Ovary (tissue), 9 donors: ENCODE data around the gene CEP85. TPM values are rescaled to one million over a fixed set of nuclear protein-coding genes. Genes with fewer than 3 reads are reported as not detected.

Source experiments
- DNase-seq, 5 donors: peaks; one replicate each; pipeline ENCODE4 v3.0.0-alpha.2; 2019 to 2020
- H3K27ac ChIP-seq, 2 donors: fragments of 200-600 bp; one replicate each; pipeline versions ENCODE4 v1.5.1 to v1.8.0; 2019 to 2022
- H3K27me3 ChIP-seq: fragments of 200-600 bp; one replicate; pipeline ENCODE4 v1.8.0; 2022
- H3K36me3 ChIP-seq: fragments of 200-600 bp; sonication (generic); one replicate; pipeline ENCODE4 v1.5.1; 2019
- H3K4me1 ChIP-seq: one replicate; pipeline ENCODE4 v1.8.1; 2013; ENCODE audit warnings: mild to moderate bottlenecking, moderate library complexity; ENCODE audit not compliant: insufficient read depth
- H3K4me3 ChIP-seq: fragments of 200-600 bp; sonication (generic); one replicate; pipeline ENCODE4 v1.5.1; 2017
- H3K9me3 ChIP-seq, 2 donors: fragments of 200-600 bp in 1 of 2; sonication (generic) in 1 of 2; one replicate each; pipeline versions ENCODE4 v1.5.1 to v1.8.1; 2013 to 2019; ENCODE audit warnings: mild to moderate bottlenecking in 1 of 2, moderate library complexity in 1 of 2
- CTCF ChIP-seq, 3 donors: fragments of 450-650 bp in 2 of 3; fragments of 200-600 bp in 1 of 3; IDR thresholded peaks; one replicate each; pipeline versions ENCODE4 v1.5.1 to v1.8.0; 2016 to 2022; ENCODE audit warnings: antibody characterized with exemption in 3 of 3, mild to moderate bottlenecking in 1 of 3
- EP300 ChIP-seq: sonication (generic); formaldehyde crosslinking; IDR thresholded peaks from one replicate; pipeline ENCODE4 v1.6.1; 2017; ENCODE audit warnings: antibody characterized with exemption
- POLR2A ChIP-seq: fragments of 450-650 bp; IDR thresholded peaks from one replicate; pipeline ENCODE4 v1.6.1; 2017; ENCODE audit warnings: antibody characterized with exemption, mild to moderate bottlenecking, moderate library complexity
- WGBS, 3 donors: extraction: QIAGEN DNeasy Blood & Tissue Kit in 1 of 3; methylation state at CpG; one replicate each; pipeline versions ENCODE4 v1.1.5 to v1.1.7; 2013 to 2017; 5-methylcytosine and 5-hydroxymethylcytosine counted together
- intact Hi-C, 4 donors: fragments of 100-400 bp; cut with DNase I; formaldehyde crosslinking; loops; one replicate each; pipeline versions ENCODE4 v1.11.0 to v1.15.1; 2022 to 2023
- polyA plus RNA-seq, 2 donors: library from polyadenylated mRNA; stranded (reverse); fragments of 200-250 nt in 1 of 2; fragments of 350-450 nt in 1 of 2; fragmentation: Illumina TruSeq in 1 of 2; extraction: RNeasy Lipid Tissue Mini Kit (QIAGEN cat#74804) in 1 of 2; gene quantifications; one replicate each; pipeline ENCODE4 v1.2.3, GENCODE V29; 2013 to 2014
- total RNA-seq, 7 donors: library from RNA; depleted of rRNA in 2 of 7; stranded (reverse); fragments of >200 nt in 2 of 7; fragmentation: NEBNext Ultra II Directional in 3 of 7; extraction: Animal tissue kit (Norgen Biotek cat#: 25700) in 3 of 7; gene quantifications; one replicate each; pipeline versions ENCODE4 v1.1.0 to v1.2.4, GENCODE V29; 2016 to 2023
- donor health status: DM: no; HTN: no; CAD: no; lungs with moderate emphysema.
- donor health status: DM: no; HTN: no; CAD: no.
- donor health status: Bipolar disorder and iron deficiency.
- donor health status: DM: yes; HTN: yes; CAD: no.
- donor health status: DM: no; HTN: no; CAD: no.
- donor health status: DM: yes; HTN: yes; CAD: no.

The CEP85 gene
- total and polyA plus RNA-seq, 9 donors = 2.0 to 8.4 (median 4.0) TPM

- intact Hi-C loops = no loop called here
- H3K9me3 ChIP-seq = no peaks in the 10 kb centered on the region
- H3K36me3 ChIP-seq = no peaks in the 10 kb centered on the region
- 81 to 90% (median 85%) methylated on average over 8 of the region's 8 CpGs for WGBS, 3 donors
- H3K4me1 ChIP-seq = no peaks in the 10 kb centered on the region
- no peaks in the 10 kb centered on the region for H3K27me3 ChIP-seq
- no peak overlapping the region for H3K4me3 ChIP-seq
- DNase-seq = no peak
- no peak overlapping the region for H3K27ac ChIP-seq
- TF ChIP-seq EP300 = no peak
- TF ChIP-seq POLR2A = no peak
- no peak for TF ChIP-seq CTCF (IDR thresholded peaks at IDR 0.05)
Measured at GRCh38 chr1:26188477-26188876, 45.5 kb upstream of the CEP85 start.

GRCh38 chr1:26189331-26189730 lies 44.7 kb upstream of the CEP85 start:
- Histone ChIP-seq H3K27me3 (no peaks in the 10 kb centered on the region), H3K4me3 (no peak overlapping the region), H3K9me3 (no peaks in the 10 kb centered on the region), H3K27ac (no peak overlapping the region), H3K36me3 (no peaks in the 10 kb centered on the region), H3K4me1 (no peaks in the 10 kb centered on the region)
- no peak for DNase-seq
- TF ChIP-seq EP300 = no peak
- no peak for TF ChIP-seq POLR2A
- no peak for TF ChIP-seq CTCF (IDR thresholded peaks at IDR 0.05)
- intact Hi-C loops = no loop called here
- WGBS, 3 donors = 57 to 67% (median 65%) methylated on average over 6 of the region's 6 CpGs

GRCh38 chr1:26189751-26190275 lies 44.2 kb upstream of the CEP85 start:
- Histone ChIP-seq H3K4me1 (no peaks in the 10 kb centered on the region), H3K9me3 (no peaks in the 10 kb centered on the region), H3K27ac (no peak overlapping the region), H3K36me3 (no peaks in the 10 kb centered on the region), H3K4me3 (no peak overlapping the region), H3K27me3 (no peaks in the 10 kb centered on the region)
- DNase-seq = no peak
- TF ChIP-seq EP300 = no peak
- no peak for TF ChIP-seq POLR2A
- TF ChIP-seq CTCF (IDR thresholded peaks at IDR 0.05) = no peak
- WGBS, 3 donors = 77 to 89% (median 85%) methylated on average over 7 of the region's 7 CpGs
- intact Hi-C loops = no loop called here

- Histone ChIP-seq H3K4me3 (no peak within 1 kb of the TSS), H3K4me1 (no peaks in the 10 kb centered on the region), H3K9me3 (no peaks in the 10 kb centered on the region), H3K27ac (no peak within 1 kb of the TSS), H3K27me3 (no peaks in the 10 kb centered on the region), H3K36me3 (no peaks in the 10 kb centered on the region)
- no peak for TF ChIP-seq EP300
- no peak for TF ChIP-seq CTCF (IDR thresholded peaks at IDR 0.05)
- TF ChIP-seq POLR2A = no peak
- WGBS, 3 donors = 49 to 54% (median 51%) methylated on average over 16 of the region's 16 CpGs
- intact Hi-C loops = no loop called here
- DNase-seq = no peak
Measured at GRCh38 chr1:26190373-26190987, 43.5 kb upstream of the CEP85 start, which contains the start of gene CATSPER4. TSS of gene CATSPER4 (plus strand) at chr1:26190602. CDS start at chr1:26190628, 26 bp downstream.
